Neuron (in vitro differentiated cells): ENCODE results near the gene GET4.

Experiments used
- H2AFZ ChIP-seq: one replicate; pipeline ENCODE4 v1.6.1; 2013; ENCODE audit warnings: low read depth, mild to moderate bottlenecking, inconsistent platforms, low read length, moderate library complexity
- H3K27me3 ChIP-seq: one replicate; pipeline ENCODE4 v1.6.1; 2013; ENCODE audit warnings: low read length; ENCODE audit not compliant: insufficient read depth
- H3K36me3 ChIP-seq: one replicate; pipeline ENCODE4 v1.6.1; 2013; ENCODE audit warnings: low read length; ENCODE audit not compliant: insufficient read depth
- H3K4me1 ChIP-seq: one replicate; pipeline ENCODE4 v1.6.1; 2013; ENCODE audit warnings: low read length; ENCODE audit not compliant: insufficient read depth
- H3K4me3 ChIP-seq: 2 replicates; pipeline ENCODE4 v1.5.1; 2013; ENCODE audit warnings: mild to moderate bottlenecking, low read length, moderate library complexity
- H3K9me3 ChIP-seq: one replicate; pipeline ENCODE4 v1.6.1; 2013; ENCODE audit warnings: low read length

The GET4 gene

GRCh38 chr7:916291-916941 is 40.1 kb downstream of the GET4 start:
- no peaks in the 10 kb centered on the region for H3K9me3 ChIP-seq
- no peak overlapping the region for H3K4me3 ChIP-seq
- H3K36me3 ChIP-seq = no peaks in the 10 kb centered on the region
- H3K27me3 ChIP-seq = peaks cover 5% of the 10 kb centered on the region
- peaks cover 18% of the 10 kb centered on the region for H3K4me1 ChIP-seq
- no peak overlapping the region for H2AFZ ChIP-seq

DNA sequence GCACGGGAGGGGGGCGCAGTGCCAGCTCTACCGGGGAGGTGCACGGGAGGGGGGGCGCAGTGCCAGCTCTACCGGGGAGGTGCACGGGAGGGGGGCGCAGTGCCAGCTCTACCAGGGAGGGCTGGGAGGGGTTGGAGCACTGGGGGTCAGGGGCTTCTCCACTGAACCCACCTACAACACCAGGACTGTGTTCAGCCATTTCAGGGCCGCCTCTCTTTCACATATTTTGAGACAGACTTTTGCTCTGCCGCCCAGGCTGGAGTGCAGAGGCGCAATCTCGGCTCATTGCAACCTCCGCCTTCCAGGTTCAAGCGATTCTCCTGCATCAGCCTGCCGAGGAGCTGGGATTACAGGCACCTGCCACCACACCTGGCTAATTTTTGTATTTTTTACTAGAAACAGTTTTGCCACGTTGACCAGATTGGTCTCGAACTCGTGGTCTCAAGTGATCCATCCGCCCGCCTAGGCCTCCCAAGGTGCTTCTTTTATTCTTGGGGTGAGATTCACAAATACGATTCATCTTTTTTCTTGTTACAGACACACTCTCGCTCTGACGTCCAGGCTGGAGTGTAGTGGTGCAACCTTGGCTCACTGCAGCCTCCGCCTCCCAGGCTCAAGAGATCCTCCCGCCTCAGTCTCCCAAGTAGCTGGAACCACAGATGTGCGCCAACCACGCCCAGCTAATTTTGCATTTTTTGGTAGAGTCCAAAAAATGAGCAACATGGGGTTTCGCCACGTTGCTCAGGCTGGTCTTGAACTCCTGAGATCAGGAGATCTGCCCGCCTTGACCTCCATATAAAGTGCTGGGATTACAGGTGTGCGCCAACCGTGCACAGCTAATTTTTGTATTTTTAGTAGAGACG is 41.1 kb downstream of the GET4 start:
- Histone ChIP-seq H2AFZ (no peak overlapping the region), H3K9me3 (no peaks in the 10 kb centered on the region), H3K36me3 (no peaks in the 10 kb centered on the region), H3K4me1 (peaks cover 20% of the 10 kb centered on the region), H3K27me3 (peaks cover 8% of the 10 kb centered on the region), H3K4me3 (no peak overlapping the region)

GRCh38 chr7:918118-918425 is 41.7 kb downstream of the GET4 start:
- Histone ChIP-seq H3K9me3 (no peaks in the 10 kb centered on the region), H3K4me3 (no peak overlapping the region), H2AFZ (no peak overlapping the region), H3K36me3 (no peaks in the 10 kb centered on the region), H3K27me3 (peaks cover 8% of the 10 kb centered on the region), H3K4me1 (peaks cover 23% of the 10 kb centered on the region)

- no peak overlapping the region for H2AFZ ChIP-seq
Observed at GRCh38 chr7:918441-919113, 42.2 kb downstream of the GET4 start.

DNA sequence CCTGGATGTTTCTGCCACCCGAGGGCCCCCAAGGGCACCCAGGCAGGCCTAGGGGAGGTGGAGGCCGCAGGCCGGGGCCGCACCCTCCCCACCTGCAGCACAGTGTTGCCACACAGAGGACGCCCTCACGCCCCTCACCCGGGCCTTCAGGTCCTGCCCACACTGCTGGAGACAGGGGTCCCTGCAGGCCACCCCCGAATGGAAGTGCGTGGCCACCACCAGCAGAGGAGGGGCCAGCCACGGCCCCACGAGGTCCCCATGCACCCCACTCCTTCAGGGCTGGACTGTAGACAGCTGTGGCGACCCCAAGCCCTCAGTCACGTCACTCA is 42.7 kb downstream of the GET4 start:
- H3K27me3 ChIP-seq = peaks cover 15% of the 10 kb centered on the region

More at GRCh38 chr7:918441-919113, 42.2 kb downstream of the GET4 start:
- no peaks in the 10 kb centered on the region for H3K36me3 ChIP-seq
- H3K4me1 ChIP-seq = peaks cover 26% of the 10 kb centered on the region
- peaks cover 14% of the 10 kb centered on the region for H3K27me3 ChIP-seq
- no peaks in the 10 kb centered on the region for H3K9me3 ChIP-seq
- H3K4me3 ChIP-seq = no peak overlapping the region

GRCh38 chr7:919924-920341 is 43.6 kb downstream of the GET4 start:
- no peak overlapping the region for H3K4me3 ChIP-seq
- no peaks in the 10 kb centered on the region for H3K36me3 ChIP-seq
- peaks cover 14% of the 10 kb centered on the region for H3K27me3 ChIP-seq
- peaks cover 26% of the 10 kb centered on the region for H3K4me1 ChIP-seq
- H3K9me3 ChIP-seq = no peaks in the 10 kb centered on the region
- H2AFZ ChIP-seq = no peak overlapping the region

More for the DNA sequence above, 42.7 kb downstream of the GET4 start:
- Histone ChIP-seq H3K36me3 (no peaks in the 10 kb centered on the region), H3K4me3 (no peak overlapping the region), H3K4me1 (peaks cover 26% of the 10 kb centered on the region), H3K9me3 (no peaks in the 10 kb centered on the region), H2AFZ (no peak overlapping the region)

DNA sequence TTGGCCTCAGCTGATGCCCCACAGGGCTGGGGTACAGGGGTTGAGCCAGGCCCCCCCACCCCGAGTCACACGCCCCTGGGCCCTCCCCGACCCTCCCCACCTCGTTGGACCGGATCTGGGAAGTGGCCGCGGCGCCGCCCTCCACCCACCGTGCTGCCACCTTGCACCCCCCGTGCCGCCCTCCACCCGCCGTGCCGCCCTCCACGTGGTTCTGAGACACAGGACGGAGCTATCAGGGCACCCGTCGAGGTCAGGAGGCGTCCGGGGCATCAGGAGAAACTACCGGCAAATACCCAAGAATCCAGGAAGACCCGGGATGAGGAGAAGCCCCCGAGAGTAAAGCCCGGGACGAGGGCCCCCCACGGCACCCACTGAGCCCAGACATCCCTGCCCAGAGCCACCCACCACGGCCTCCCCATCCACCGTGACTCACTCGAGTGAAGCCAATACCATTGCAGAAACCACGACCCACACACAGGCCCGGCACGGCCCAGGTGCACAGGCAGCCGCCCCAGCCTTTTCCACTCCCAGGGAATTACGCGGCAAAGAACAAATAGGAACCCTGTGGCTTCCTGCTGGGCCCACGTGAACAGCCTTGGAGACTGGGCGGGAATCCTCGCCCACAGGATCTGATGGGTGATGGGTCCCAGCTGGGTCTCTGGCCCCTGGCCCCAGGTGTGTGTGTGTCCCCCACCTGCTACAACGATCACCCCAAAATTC is 44.2 kb downstream of the GET4 start:
- Histone ChIP-seq H3K36me3 (no peaks in the 10 kb centered on the region), H3K4me1 (peaks cover 20% of the 10 kb centered on the region), H2AFZ (no peak overlapping the region), H3K9me3 (no peaks in the 10 kb centered on the region), H3K4me3 (no peak overlapping the region), H3K27me3 (peaks cover 10% of the 10 kb centered on the region)

DNA sequence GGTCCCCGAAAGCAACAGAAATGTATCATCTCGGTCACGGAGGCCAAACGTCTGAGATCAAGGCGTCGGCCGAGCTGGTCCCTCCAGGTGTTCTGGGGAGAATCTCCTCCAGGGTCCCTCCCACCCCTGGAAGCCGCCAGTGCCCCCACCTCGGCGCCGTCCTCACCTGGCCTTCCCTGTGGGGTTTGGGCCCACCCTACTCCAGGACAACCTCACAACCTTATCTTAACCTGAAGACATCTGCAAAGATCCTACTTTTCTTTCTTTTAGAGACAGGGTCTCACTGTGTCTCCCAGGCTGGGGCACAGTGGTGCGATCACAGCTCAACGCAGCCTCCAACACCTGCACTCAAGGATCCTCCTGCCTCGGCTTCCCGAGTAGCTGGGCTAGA is 44.7 kb downstream of the GET4 start:
- Histone ChIP-seq H2AFZ (no peak overlapping the region), H3K36me3 (no peaks in the 10 kb centered on the region), H3K4me1 (peaks cover 14% of the 10 kb centered on the region)

GRCh38 chr7:921581-922333 is 45.4 kb downstream of the GET4 start:
- Histone ChIP-seq H3K9me3 (no peaks in the 10 kb centered on the region), H3K4me3 (no peak overlapping the region), H3K4me1 (peaks cover 8% of the 10 kb centered on the region), H2AFZ (no peak overlapping the region), H3K27me3 (peaks cover 10% of the 10 kb centered on the region), H3K36me3 (no peaks in the 10 kb centered on the region)

More for the DNA sequence above, 44.7 kb downstream of the GET4 start:
- Histone ChIP-seq H3K27me3 (peaks cover 10% of the 10 kb centered on the region), H3K9me3 (no peaks in the 10 kb centered on the region), H3K4me3 (no peak overlapping the region)

DNA sequence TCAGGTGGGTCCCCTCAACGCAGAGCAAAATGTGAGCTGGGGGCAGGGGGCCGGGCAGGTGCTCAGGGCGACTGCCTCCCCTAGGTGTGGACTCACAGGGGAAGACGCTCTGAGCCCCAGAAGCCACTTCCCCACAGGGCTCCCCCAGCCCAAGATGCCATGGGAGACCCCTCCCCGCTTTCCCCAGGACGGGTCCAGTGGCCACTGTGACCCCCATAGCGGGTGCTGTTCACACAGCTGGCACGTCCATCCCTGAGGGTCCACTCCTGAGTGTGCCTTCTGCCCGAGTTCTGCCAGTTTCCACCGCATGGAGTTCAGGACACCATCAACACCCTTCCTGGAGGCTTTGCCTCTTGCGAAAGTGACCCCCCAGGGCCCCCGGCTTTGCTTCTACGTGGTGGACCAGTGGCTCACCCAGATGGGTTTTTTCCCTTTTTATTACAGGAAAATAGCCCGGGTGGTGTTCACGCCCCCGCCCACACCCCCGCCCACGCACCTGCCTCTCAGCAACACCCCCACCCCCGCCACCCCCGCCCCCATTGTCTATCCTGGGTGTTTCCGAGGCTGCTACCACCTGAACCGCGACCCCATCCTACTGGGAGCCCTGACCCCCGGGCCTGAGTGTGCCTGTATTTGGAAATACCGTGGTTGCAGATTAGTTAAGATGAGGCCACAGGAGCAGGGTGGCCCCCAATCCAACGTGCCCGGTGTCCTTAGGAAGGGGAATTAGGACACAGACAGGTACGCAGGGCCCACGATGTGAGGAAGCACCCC is 46.2 kb downstream of the GET4 start:
- H3K4me1 ChIP-seq = peaks cover 8% of the 10 kb centered on the region
- H3K27me3 ChIP-seq = peaks cover 10% of the 10 kb centered on the region
- no peaks in the 10 kb centered on the region for H3K36me3 ChIP-seq
- H3K9me3 ChIP-seq = no peaks in the 10 kb centered on the region
- H3K4me3 ChIP-seq = no peak overlapping the region
- H2AFZ ChIP-seq = no peak overlapping the region

GRCh38 chr7:923108-924041 is 47.0 kb downstream of the GET4 start:
- peaks cover 8% of the 10 kb centered on the region for H3K4me1 ChIP-seq
- H3K27me3 ChIP-seq = peaks cover 10% of the 10 kb centered on the region
- no peaks in the 10 kb centered on the region for H3K9me3 ChIP-seq
- H2AFZ ChIP-seq = no peak overlapping the region
- no peak overlapping the region for H3K4me3 ChIP-seq
- no peaks in the 10 kb centered on the region for H3K36me3 ChIP-seq
